Keratinocyte (primary cell): ENCODE data around the gene HMG20A. TPM values are rescaled to one million over a fixed set of nuclear protein-coding genes. Genes with fewer than 3 reads are reported as not detected.

ENCODE experiments used
- DNase-seq: peaks from one replicate; pipeline ENCODE4 v3.0.0-alpha.2; 2011; ENCODE audit warnings: low read depth, missing footprints, low spot score
- FAIRE-seq: peaks from 2 replicates; lab custom pipeline; 2011; peaks lifted over from hg19 to GRCh38; lab: Jason Lieb, UNC
- H2AFZ ChIP-seq: 2 replicates; pipeline ENCODE4 v1.6.0; 2012; ENCODE audit warnings: low read length, control low read depth, inconsistent platforms; ENCODE audit not compliant: control insufficient read depth
- H3K27ac ChIP-seq: 2 replicates; pipeline ENCODE4 v1.5.1; 2011; ENCODE audit warnings: low read length; ENCODE audit not compliant: control insufficient read depth, insufficient read depth
- H3K27me3 ChIP-seq: 3 replicates; pipeline ENCODE4 v1.6.0; 2011; ENCODE audit warnings: low read length; ENCODE audit not compliant: control insufficient read depth, insufficient read depth; ENCODE audit errors: extremely low read depth
- H3K36me3 ChIP-seq, 2 experiments: 2 replicates in 1 of 2; 3 replicates in 1 of 2; pipeline ENCODE4 v1.5.1; 2011; ENCODE audit warnings: low read length in 2 of 2, mild to moderate bottlenecking in 1 of 2; ENCODE audit not compliant: control insufficient read depth in 2 of 2, insufficient read depth in 2 of 2; ENCODE audit errors: extremely low read depth in 1 of 2
- H3K4me1 ChIP-seq: 3 replicates; pipeline ENCODE4 v1.5.1; 2011; ENCODE audit warnings: low read length; ENCODE audit not compliant: control insufficient read depth, insufficient read depth; ENCODE audit errors: extremely low read depth
- H3K4me2 ChIP-seq: 3 replicates; pipeline ENCODE4 v1.6.0; 2011; ENCODE audit warnings: low read depth, low read length; ENCODE audit not compliant: control insufficient read depth, insufficient read depth; ENCODE audit errors: extremely low read depth
- H3K4me3 ChIP-seq, 3 experiments: fragments of 200-600 bp in 1 of 3; sonication (generic) in 1 of 3; 2 replicates in 2 of 3; 3 replicates in 1 of 3; pipeline ENCODE4 v1.5.1; 2011 to 2016; ENCODE audit warnings: low read length in 3 of 3, mild to moderate bottlenecking in 3 of 3, control low read depth in 2 of 3, inconsistent platforms in 1 of 3, low read depth in 1 of 3, mixed read lengths in 1 of 3, mixed run types in 1 of 3, moderate library complexity in 1 of 3; ENCODE audit not compliant: control insufficient read depth in 2 of 3, insufficient read depth in 2 of 3; ENCODE audit errors: extremely low read depth in 1 of 3
- H3K79me2 ChIP-seq: 2 replicates; pipeline ENCODE4 v1.6.0; 2012; ENCODE audit warnings: low read length; ENCODE audit not compliant: control insufficient read depth, insufficient read depth
- H3K9ac ChIP-seq: 3 replicates; pipeline ENCODE4 v1.6.0; 2011; ENCODE audit warnings: low read length; ENCODE audit not compliant: control insufficient read depth, insufficient read depth; ENCODE audit errors: extremely low read depth
- H3K9me1 ChIP-seq: 3 replicates; pipeline ENCODE4 v1.6.0; 2011; ENCODE audit warnings: low read length; ENCODE audit not compliant: control insufficient read depth, insufficient read depth; ENCODE audit errors: extremely low read depth
- H3K9me3 ChIP-seq: 2 replicates; pipeline ENCODE4 v1.5.1; 2012; ENCODE audit warnings: low read depth, low read length; ENCODE audit not compliant: control insufficient read depth
- H4K20me1 ChIP-seq: 3 replicates; pipeline ENCODE4 v1.6.0; 2011; ENCODE audit warnings: low read length; ENCODE audit not compliant: control insufficient read depth, insufficient read depth; ENCODE audit errors: extremely low read depth
- CTCF ChIP-seq, 3 experiments: IDR thresholded peaks in 1 of 3; conservative IDR thresholded peaks in 1 of 3; optimal IDR thresholded peaks in 1 of 3; 2 replicates in 2 of 3; 3 replicates in 1 of 3; pipeline versions ENCODE3 to v1.5.1; 2011; ENCODE audit warnings: low read length in 3 of 3, mild to moderate bottlenecking in 3 of 3, moderate library complexity in 2 of 3, control low read depth in 1 of 3, inconsistent platforms in 1 of 3; ENCODE audit not compliant: insufficient read depth in 2 of 3; ENCODE audit errors: extremely low read depth in 1 of 3
- EZH2 ChIP-seq: IDR thresholded peaks from one replicate; pipeline ENCODE4 v1.6.1; 2012; ENCODE audit warnings: inconsistent platforms, mild to moderate bottlenecking, low read length, moderate library complexity
- dilution Hi-C: fragments of 300-500 bp; cut with MboI; formaldehyde crosslinking; loops from one replicate; pipeline ENCODE4 v1.7.0; 2020; ENCODE audit warnings: low sequenced_read_pairs; ENCODE audit not compliant: extremely low pct_ligation_motif_present
- polyA plus RNA-seq, 5 experiments: library from polyadenylated mRNA; depleted of rRNA in 3 of 5; stranded (reverse) in 3 of 5; stranded (forward) in 1 of 5; unstranded in 1 of 5; fragments of >200 nt; gene quantifications; 1 replicate in 1 of 5; 2 replicates in 3 of 5; 3 replicates in 1 of 5; pipeline versions ENCODE4 v1.2.1 to v1.2.3, GENCODE V29; 2011 to 2012; ENCODE audit warnings: missing spikeins in 2 of 5, low read depth in 1 of 5, low replicate concordance in 1 of 5

Gene HMG20A
- polyA plus RNA-seq, 1 donor (not counting 4 experiments of a cell fraction or from before 2014, with no cell fraction given) = 44.6 TPM

GRCh38 chr15:77487888-77488287 is 67.2 kb downstream of the HMG20A start:
- no peaks in the 10 kb centered on the region for H4K20me1 ChIP-seq
- TF ChIP-seq EZH2 = no peak
- no peak for TF ChIP-seq CTCF (optimal IDR thresholded peaks at IDR 0.05 in 1 of 3, IDR thresholded peaks at IDR 0.05 in 1 of 3, conservative IDR thresholded peaks at IDR 0.05 in 1 of 3; ENCODE audit: extremely low read depth in 1 of 3, insufficient read depth in 2 of 3, low read length in 3 of 3)
- no peak for DNase-seq
- H2AFZ ChIP-seq = no peak overlapping the region
- no peaks in the 10 kb centered on the region for H3K27me3 ChIP-seq
- FAIRE-seq = no peak
- no peaks in the 10 kb centered on the region for H3K79me2 ChIP-seq
- H3K9me1 ChIP-seq = no peaks in the 10 kb centered on the region
- no peak overlapping the region for H3K4me2 ChIP-seq
- no peak overlapping the region for H3K27ac ChIP-seq
- no peak overlapping the region for H3K4me3 ChIP-seq
- dilution Hi-C loops = no loop called here
- H3K9ac ChIP-seq = no peak overlapping the region
- no peaks in the 10 kb centered on the region for H3K9me3 ChIP-seq
- peaks cover 0 to 4% of the 10 kb centered on the region in 2 experiments for H3K36me3 ChIP-seq
- peaks cover 16% of the 10 kb centered on the region for H3K4me1 ChIP-seq

GRCh38 chr15:77489647-77490046 is 69.0 kb downstream of the HMG20A start:
- no peak for TF ChIP-seq CTCF (optimal IDR thresholded peaks at IDR 0.05 in 1 of 3, IDR thresholded peaks at IDR 0.05 in 1 of 3, conservative IDR thresholded peaks at IDR 0.05 in 1 of 3; ENCODE audit: extremely low read depth in 1 of 3, insufficient read depth in 2 of 3, low read length in 3 of 3)
- no peak for TF ChIP-seq EZH2
- Histone ChIP-seq H3K4me2 (no peak overlapping the region), H4K20me1 (no peaks in the 10 kb centered on the region), H3K9me3 (no peaks in the 10 kb centered on the region), H3K9me1 (no peaks in the 10 kb centered on the region), H2AFZ (no peak overlapping the region), H3K27me3 (no peaks in the 10 kb centered on the region), H3K36me3 (peaks cover 0 to 4% of the 10 kb centered on the region in 2 experiments), H3K27ac (no peak overlapping the region), H3K79me2 (no peaks in the 10 kb centered on the region), H3K9ac (no peak overlapping the region), H3K4me3 (no peak overlapping the region), H3K4me1 (peaks cover 15% of the 10 kb centered on the region)
- FAIRE-seq = no peak
- dilution Hi-C loops = no loop called here
- DNase-seq = no peak
